ENCODE results near the gene MFAP2. TPM values are rescaled to one million over a fixed set of nuclear protein-coding genes. Genes with fewer than 3 reads are reported as not detected.
A peak's percentile ranks its signal among the peaks of the same experiment; 100 is the strongest.
"Not testable (repeated sequence)": the region's sequence is repeated elsewhere in the genome, so short reads cannot be mapped to it uniquely, and the experiment has no call there.

Gene MFAP2
- total RNA-seq, 1 experiment from 2014 or later = 202 TPM

- not testable (repeated sequence) for DNase-seq; H3K27me3 ChIP-seq (ENCODE audit: control insufficient read depth, insufficient read depth, low read length); H3K4me3 ChIP-seq (ENCODE audit: insufficient read depth, low read depth, low read length); H3K36me3 ChIP-seq (replicated peaks; ENCODE audit: control insufficient read depth, insufficient read depth, low read length)
Measured at GRCh38 chr1:16949026-16949425, 31.4 kb downstream of the MFAP2 start.

DNA sequence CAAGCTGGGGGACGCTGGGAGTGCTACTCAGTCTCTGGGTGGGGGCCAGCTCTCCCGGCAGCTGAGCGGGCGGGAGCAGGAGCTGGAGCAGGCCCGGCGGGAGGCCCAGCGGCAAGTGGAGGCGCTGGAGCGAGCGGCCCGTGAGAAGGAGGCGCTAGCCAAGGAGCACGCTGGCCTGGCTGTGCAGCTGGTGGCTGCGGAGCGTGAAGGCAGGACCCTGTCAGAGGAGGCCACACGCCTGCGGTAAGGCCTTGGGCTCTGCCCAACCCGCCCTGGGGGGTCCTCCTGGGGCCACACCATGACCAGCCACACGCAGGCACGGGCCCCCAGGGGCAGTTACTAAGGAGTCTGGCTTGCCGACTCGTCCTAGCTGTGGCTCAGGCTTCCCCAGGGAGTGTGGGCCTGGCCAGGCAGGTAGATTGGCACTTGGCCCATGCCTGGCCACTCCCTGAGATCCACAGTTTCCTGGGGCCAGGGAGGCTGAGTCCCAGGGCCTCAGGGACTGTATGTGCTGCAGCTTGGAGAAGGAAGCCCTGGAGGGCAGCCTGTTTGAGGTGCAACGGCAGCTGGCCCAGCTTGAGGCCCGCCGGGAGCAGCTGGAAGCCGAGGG lies 32.0 kb downstream of the MFAP2 start:
- DNase-seq = peak; percentile 61
- H3K4me3 ChIP-seq (ENCODE audit: insufficient read depth, low read depth, low read length); H3K36me3 ChIP-seq (replicated peaks; ENCODE audit: control insufficient read depth, insufficient read depth, low read length); H3K27me3 ChIP-seq (ENCODE audit: control insufficient read depth, insufficient read depth, low read length): not testable (repeated sequence)

- peak; percentile 70 for DNase-seq
- Histone ChIP-seq H3K27me3 (ENCODE audit: control insufficient read depth, insufficient read depth, low read length) (no peaks in the 10 kb centered on the region), H3K36me3 (replicated peaks; ENCODE audit: control insufficient read depth, insufficient read depth, low read length) (peaks cover 17% of the 10 kb centered on the region), H3K4me3 (ENCODE audit: insufficient read depth, low read depth, low read length) (no peak overlapping the region)
Measured at GRCh38 chr1:16946646-16947045, 33.8 kb downstream of the MFAP2 start.

DNA sequence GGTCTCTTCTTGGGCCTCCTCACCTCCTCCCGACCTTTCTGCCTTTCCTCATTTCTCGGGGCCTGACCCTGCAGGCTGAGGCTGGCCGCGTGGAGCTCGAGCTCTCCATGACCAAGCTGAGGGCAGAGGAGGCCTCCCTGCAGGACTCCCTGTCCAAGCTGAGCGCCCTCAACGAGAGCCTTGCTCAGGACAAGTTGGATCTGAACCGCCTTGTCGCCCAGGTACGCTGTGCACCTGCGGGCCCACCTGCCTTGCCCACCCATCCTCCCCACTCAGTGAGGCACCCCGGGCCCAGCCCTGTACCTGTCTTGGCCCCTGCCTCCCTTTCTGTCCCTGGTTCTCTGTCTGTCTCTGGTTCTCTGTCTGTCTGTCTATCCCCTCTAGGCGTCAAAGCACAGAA lies 34.2 kb downstream of the MFAP2 start:
- H3K27me3 ChIP-seq (ENCODE audit: control insufficient read depth, insufficient read depth, low read length); H3K4me3 ChIP-seq (ENCODE audit: insufficient read depth, low read depth, low read length): not testable (repeated sequence)
- DNase-seq = peak; percentile 54
- H3K36me3 ChIP-seq (replicated peaks; ENCODE audit: control insufficient read depth, insufficient read depth, low read length) = peaks cover 17% of the 10 kb centered on the region

- not testable (repeated sequence) for DNase-seq; H3K4me3 ChIP-seq (ENCODE audit: insufficient read depth, low read depth, low read length)
- H3K36me3 ChIP-seq (replicated peaks; ENCODE audit: control insufficient read depth, insufficient read depth, low read length) = peaks cover 20% of the 10 kb centered on the region
Measured at GRCh38 chr1:16945512-16945911, 34.9 kb downstream of the MFAP2 start.

DNA sequence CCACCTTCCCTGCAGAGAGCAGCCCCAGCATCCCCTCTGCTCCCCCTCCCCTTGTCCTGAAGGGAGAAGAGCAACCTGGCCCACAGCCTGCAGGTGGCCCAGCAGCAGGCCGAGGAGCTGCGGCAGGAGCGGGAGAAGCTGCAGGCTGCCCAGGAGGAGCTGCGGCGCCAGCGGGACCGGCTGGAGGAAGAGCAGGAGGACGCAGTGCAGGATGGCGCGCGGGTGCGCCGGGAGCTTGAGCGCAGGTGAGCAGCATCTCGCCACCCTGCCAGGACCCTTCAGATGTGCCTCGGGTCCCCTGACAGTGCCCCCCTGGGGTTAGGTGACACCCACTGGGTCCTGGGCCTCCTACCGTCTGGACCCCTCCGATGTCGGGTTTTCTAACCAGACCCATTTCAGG lies 36.4 kb downstream of the MFAP2 start:
- Histone ChIP-seq H3K36me3 (replicated peaks; ENCODE audit: control insufficient read depth, insufficient read depth, low read length) (peaks cover 20% of the 10 kb centered on the region), H3K27me3 (ENCODE audit: control insufficient read depth, insufficient read depth, low read length) (no peaks in the 10 kb centered on the region), H3K4me3 (ENCODE audit: insufficient read depth, low read depth, low read length) (no peak overlapping the region)
- DNase-seq = peak; percentile 43

More at GRCh38 chr1:16945512-16945911, 34.9 kb downstream of the MFAP2 start:
- H3K27me3 ChIP-seq (ENCODE audit: control insufficient read depth, insufficient read depth, low read length) = not testable (repeated sequence)

GRCh38 chr1:16939386-16940180 lies 40.8 kb downstream of the MFAP2 start:
- peak; percentile 65 for DNase-seq
- H3K27me3 ChIP-seq (ENCODE audit: control insufficient read depth, insufficient read depth, low read length) = not testable (repeated sequence)
- Histone ChIP-seq H3K36me3 (replicated peaks; ENCODE audit: control insufficient read depth, insufficient read depth, low read length) (peaks cover 24% of the 10 kb centered on the region), H3K4me3 (ENCODE audit: insufficient read depth, low read depth, low read length) (peak overlapping the region; percentile 57; the same call in 1 of the 2 replicates)

- Histone ChIP-seq H3K36me3 (replicated peaks; ENCODE audit: control insufficient read depth, insufficient read depth, low read length) (peaks cover 24% of the 10 kb centered on the region), H3K27me3 (ENCODE audit: control insufficient read depth, insufficient read depth, low read length) (no peaks in the 10 kb centered on the region), H3K4me3 (ENCODE audit: insufficient read depth, low read depth, low read length) (peak overlapping the region; percentile 57)
- DNase-seq = peak; percentile 94
Measured at GRCh38 chr1:16938351-16939321, 41.8 kb downstream of the MFAP2 start.

DNA sequence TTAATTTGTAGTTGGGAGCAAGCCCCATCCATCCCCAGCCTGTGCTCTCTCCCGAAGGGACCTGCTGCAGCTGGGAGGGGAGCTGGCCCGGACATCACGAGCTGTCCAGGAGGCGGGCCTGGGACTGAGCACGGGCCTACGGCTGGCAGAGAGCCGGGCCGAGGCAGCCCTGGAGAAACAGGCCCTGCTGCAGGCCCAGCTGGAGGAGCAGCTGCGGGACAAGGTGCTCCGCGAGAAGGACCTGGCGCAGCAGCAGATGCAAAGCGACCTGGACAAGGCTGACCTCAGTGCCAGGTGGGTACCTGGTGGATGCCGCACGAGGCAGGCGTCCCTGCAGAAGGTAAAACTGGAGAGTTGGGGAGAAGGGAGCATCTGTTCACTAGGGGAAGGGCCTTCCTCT lies 43.8 kb downstream of the MFAP2 start:
- not testable (repeated sequence) for H3K27me3 ChIP-seq (ENCODE audit: control insufficient read depth, insufficient read depth, low read length); H3K4me3 ChIP-seq (ENCODE audit: insufficient read depth, low read depth, low read length); DNase-seq
- peaks cover 21% of the 10 kb centered on the region for H3K36me3 ChIP-seq (replicated peaks; ENCODE audit: control insufficient read depth, insufficient read depth, low read length)

DNA sequence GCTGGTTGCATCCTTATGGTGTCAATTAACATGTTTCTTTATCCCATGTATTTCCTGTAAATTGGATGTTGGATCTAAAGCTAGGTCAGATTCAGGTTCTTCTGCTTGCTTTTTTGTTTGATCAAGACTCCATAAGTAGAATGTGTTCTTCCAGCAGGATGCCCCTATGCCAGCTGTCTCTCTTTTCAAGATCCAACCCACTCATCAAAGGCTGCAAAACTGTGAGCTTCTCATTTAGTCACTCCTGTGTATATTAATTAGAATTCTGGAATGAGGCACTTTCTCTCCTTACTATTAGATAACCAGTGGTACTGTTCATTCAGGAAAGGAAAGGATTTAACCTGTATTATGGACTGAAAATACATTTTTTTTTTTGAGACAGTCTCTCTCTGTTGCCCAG lies 46.5 kb downstream of the MFAP2 start:
- H3K36me3 ChIP-seq (replicated peaks; ENCODE audit: control insufficient read depth, insufficient read depth, low read length) = peaks cover 25% of the 10 kb centered on the region
- not testable (repeated sequence) for H3K27me3 ChIP-seq (ENCODE audit: control insufficient read depth, insufficient read depth, low read length); DNase-seq; H3K4me3 ChIP-seq (ENCODE audit: insufficient read depth, low read depth, low read length)

DNA sequence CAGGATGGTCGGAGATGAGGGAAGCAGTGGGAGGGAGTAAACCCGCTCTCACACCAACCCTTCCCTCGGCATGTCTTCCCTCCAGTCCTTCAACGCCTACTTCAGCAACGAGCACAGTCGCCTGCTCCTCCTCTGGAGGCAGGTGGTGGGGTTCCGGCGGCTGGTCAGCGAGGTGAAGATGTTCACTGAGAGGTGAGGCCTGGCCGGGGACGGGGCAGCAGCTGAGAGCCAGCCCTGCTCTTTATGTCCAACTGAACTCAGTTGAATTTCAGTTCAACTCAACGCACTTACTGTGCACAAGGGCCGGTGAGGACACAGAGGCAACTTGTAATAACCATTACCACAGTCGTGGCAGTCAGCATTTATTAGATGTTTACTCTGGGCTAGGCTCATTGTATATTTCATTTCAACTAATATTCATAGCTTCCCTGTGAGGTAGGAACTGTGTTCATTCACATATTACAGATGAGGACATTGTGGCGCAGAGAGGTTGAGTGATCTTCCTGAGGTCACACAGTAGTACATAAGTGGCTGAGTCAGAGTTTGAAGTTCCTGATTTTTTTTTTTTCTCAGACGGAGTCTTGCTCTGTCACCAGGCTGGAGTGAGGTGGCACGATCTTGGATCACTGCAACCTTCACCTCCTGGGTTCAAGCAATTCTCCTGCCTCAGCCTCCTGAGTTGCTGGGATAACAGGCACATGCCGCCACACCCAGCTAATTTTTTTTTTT lies 49.0 kb downstream of the MFAP2 start:
- H3K4me3 ChIP-seq (ENCODE audit: insufficient read depth, low read depth, low read length); H3K27me3 ChIP-seq (ENCODE audit: control insufficient read depth, insufficient read depth, low read length): not testable (repeated sequence)
- H3K36me3 ChIP-seq (replicated peaks; ENCODE audit: control insufficient read depth, insufficient read depth, low read length) = peaks cover 24% of the 10 kb centered on the region
- DNase-seq = peak; percentile 21

DNA sequence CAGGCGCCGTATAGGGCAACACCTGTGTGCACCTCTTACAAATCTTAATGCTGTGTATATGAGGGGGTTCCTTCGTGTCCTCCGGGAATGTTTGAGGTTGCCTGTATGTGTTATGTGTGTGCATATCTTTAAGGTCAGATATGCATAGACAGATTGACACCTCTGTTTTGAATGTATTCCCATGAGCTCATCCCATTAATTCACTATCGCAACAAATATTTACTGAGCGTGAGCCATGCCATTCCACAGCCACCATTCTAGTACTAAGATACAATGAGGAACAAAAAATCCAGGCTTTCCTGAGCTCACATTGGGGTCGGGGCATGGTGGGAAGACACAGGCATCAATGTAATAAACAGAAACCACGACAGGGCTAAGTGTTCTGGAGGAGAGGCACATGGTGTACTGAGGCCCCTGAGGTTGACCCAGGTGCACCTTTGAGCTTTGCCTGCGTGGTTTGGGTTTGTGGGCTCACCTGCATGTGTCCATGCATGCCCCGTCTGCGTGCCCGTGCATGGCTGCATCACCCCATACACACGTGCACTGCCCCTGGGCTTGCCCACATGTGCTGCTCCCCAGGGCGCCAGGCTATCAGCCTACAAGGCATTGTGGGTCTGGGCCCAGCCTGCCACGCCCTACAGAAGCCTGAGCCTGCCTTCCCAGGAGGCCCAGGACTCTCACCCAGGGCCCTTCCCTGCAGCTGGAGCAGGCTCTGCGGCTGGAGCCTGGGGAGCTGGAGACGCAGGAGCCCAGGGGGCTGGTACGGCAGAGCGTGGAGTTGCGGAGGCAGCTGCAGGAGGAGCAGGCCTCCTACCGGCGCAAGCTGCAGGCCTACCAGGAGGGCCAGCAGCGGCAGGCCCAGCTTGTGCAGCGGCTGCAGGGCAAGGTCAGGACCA lies 51.0 kb downstream of the MFAP2 start:
- H3K36me3 ChIP-seq (replicated peaks; ENCODE audit: control insufficient read depth, insufficient read depth, low read length) = peaks cover 26% of the 10 kb centered on the region
- not testable (repeated sequence) for H3K27me3 ChIP-seq (ENCODE audit: control insufficient read depth, insufficient read depth, low read length); H3K4me3 ChIP-seq (ENCODE audit: insufficient read depth, low read depth, low read length)
- DNase-seq = peak; percentile 72

DNA sequence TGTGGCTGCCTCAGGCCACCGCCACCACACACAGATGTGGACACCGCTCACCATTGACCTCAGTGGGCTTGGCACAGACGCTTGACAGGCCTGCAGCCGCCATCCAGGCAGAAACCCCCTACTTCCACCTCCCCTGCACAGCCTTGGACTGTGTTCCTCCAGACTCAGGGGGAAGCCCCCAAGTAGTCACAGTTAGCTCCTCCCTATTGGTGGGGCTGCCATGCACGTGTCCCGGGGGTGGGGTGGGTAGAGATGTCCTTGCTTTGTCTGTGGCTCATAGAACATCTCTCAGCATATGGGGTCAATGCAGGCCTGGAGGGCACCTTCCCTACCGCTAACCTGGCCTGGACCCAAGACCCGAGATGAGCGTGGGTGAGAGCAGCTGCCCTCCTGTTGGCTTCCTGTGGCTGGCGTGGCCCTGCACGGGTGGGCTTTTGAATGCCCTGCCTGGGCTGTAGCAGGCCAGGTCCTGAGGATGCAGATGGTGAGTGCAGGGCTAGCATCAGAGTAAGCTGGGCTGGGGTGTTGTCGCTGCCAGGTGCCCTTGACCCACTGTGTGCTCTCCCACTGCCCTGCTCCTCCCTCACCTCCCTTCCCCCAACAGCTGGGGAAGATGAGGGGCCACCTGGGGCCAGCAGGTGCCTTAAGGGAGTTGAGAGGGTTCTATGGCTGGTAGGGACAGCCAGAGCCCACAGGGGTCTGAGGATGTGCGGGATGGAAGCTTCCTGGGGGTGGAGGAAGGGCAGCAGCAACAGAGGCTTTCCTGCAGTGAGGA lies 52.5 kb downstream of the MFAP2 start:
- Histone ChIP-seq H3K4me3 (ENCODE audit: insufficient read depth, low read depth, low read length) (no peak overlapping the region), H3K27me3 (ENCODE audit: control insufficient read depth, insufficient read depth, low read length) (no peaks in the 10 kb centered on the region), H3K36me3 (replicated peaks; ENCODE audit: control insufficient read depth, insufficient read depth, low read length) (peaks cover 23% of the 10 kb centered on the region)
- DNase-seq = peak; percentile 63

Measured in H7 (cell line).